RWPE2 (cell line): ENCODE data around the gene MYO5A.

Experiments
- ATAC-seq: fragments of 200-7000 bp; cut with Tn5 transposase; 3 replicates; pipeline ENCODE4 v1.9.1; 2021; ENCODE audit warnings: low read depth
- DNase-seq: peaks from one replicate; pipeline ENCODE4 v3.0.0-alpha.2; 2020; ENCODE audit warnings: low spot score
- H3K27ac ChIP-seq: fragments of 450-650 bp; 2 replicates; pipeline ENCODE4 v1.5.1; 2017; ENCODE audit warnings: mild to moderate bottlenecking; ENCODE audit not compliant: poor library complexity, severe bottlenecking
- H3K27me3 ChIP-seq: fragments of 250-450 bp; sonication (Bioruptor Pico); 2 replicates; pipeline ENCODE4 v1.5.1; 2021; ENCODE audit warnings: mild to moderate bottlenecking, moderate library complexity; ENCODE audit not compliant: insufficient read depth, poor library complexity, severe bottlenecking
- H3K36me3 ChIP-seq: fragments of 250-450 bp; sonication (Bioruptor Pico); 2 replicates; pipeline ENCODE4 v1.5.1; 2020; ENCODE audit warnings: low read depth, mild to moderate bottlenecking, moderate library complexity
- H3K4me1 ChIP-seq: fragments of 250-450 bp; sonication (Bioruptor Pico); 2 replicates; pipeline ENCODE4 v1.5.1; 2021; ENCODE audit warnings: mild to moderate bottlenecking, moderate library complexity; ENCODE audit not compliant: insufficient read depth, poor library complexity, severe bottlenecking
- H3K4me3 ChIP-seq: fragments of 250-450 bp; sonication (Bioruptor Pico); 2 replicates; pipeline ENCODE4 v1.5.1; 2021; ENCODE audit warnings: mild to moderate bottlenecking, moderate library complexity; ENCODE audit not compliant: severe bottlenecking
- H3K9me3 ChIP-seq: fragments of 250-450 bp; sonication (Bioruptor Pico); 2 replicates; pipeline ENCODE4 v1.5.1; 2021; ENCODE audit warnings: mild to moderate bottlenecking, moderate library complexity; ENCODE audit not compliant: severe bottlenecking
- CTCF ChIP-seq: fragments of 450-650 bp; IDR thresholded peaks from one replicate; pipeline ENCODE4 v1.5.1; 2017; ENCODE audit warnings: mild to moderate bottlenecking, moderate library complexity; ENCODE audit not compliant: poor library complexity, severe bottlenecking

MYO5A gene

DNA sequence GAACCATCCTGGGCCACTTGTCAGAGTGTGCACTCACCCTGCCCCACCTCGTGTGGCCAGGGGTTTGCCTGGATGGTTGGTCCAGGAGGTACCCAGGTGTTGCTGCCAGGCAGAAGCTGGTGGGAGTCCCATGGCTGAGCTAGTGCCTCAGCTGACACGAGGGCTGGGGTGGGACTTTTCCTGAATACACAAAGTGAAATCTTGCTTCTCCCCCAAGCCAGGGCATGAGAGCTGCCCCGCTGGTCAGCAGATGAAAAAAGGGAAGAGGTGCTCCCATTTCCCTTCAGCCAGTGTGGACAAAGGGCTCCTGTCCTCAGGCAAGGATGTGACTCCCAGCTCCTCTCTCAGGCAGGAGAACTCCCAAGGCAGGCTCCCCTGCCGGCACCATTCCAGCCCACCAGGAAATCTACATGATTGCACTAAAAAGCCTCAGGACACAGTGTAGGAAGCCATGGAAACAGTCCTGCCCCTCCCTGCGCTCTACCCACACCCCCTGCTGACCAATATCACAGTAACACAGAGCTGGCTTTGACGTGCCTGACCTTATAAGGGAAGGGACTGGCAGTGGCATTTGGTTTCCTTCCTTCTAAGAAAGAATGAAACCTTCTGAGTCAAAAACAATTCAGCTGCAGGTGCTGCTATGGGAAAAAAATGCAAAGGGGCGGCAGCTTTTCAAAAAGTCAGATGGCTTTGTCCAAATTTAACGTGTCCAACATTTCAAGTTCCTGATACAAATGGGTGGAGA lies 267.0 kb downstream of the MYO5A start:
- Histone ChIP-seq H3K36me3 (peaks cover 42% of the 10 kb centered on the region), H3K4me3 (no peak overlapping the region), H3K27me3 (no peaks in the 10 kb centered on the region), H3K27ac (peak overlapping the region; percentile 58), H3K9me3 (no peaks in the 10 kb centered on the region), H3K4me1 (peaks cover 15% of the 10 kb centered on the region)
- TF ChIP-seq CTCF, result peak; percentile 24
- ATAC-seq (peak; percentile 99), DNase-seq (peak; percentile 90)

DNA sequence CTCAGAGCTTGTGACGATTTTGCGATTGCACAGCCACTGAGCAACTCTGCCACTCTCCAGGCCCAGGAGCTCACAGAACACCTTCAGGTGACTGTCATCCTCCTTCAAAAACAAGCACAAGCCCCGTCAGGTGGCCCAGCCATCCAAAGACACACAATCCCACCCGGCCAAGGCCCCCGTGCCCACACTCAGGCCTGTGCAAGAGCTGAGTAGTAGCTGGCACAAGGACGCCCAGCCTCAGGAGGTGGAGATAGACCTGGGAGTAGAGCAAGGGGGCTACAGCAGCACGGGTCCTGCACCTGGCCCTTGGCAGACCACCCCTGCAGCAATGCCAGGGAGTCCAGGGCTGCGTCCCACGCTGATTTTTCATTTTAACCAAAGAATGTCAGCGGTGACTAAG lies 267.7 kb downstream of the MYO5A start:
- Histone ChIP-seq H3K27ac (peak overlapping the region; percentile 58), H3K9me3 (no peaks in the 10 kb centered on the region), H3K4me1 (peaks cover 15% of the 10 kb centered on the region), H3K27me3 (no peaks in the 10 kb centered on the region), H3K36me3 (peaks cover 46% of the 10 kb centered on the region), H3K4me3 (no peak overlapping the region)
- TF ChIP-seq CTCF, result no peak
- ATAC-seq (no peak), DNase-seq (no peak)

- Histone ChIP-seq H3K4me1 (peaks cover 23% of the 10 kb centered on the region), H3K9me3 (no peaks in the 10 kb centered on the region), H3K4me3 (no peak overlapping the region), H3K27ac (no peak overlapping the region), H3K36me3 (peaks cover 53% of the 10 kb centered on the region), H3K27me3 (no peaks in the 10 kb centered on the region)
- no peak for DNase-seq
- no peak for TF ChIP-seq CTCF
- no peak for ATAC-seq
Observed at GRCh38 chr15:52259503-52259902, 269.2 kb downstream of the MYO5A start.

DNA sequence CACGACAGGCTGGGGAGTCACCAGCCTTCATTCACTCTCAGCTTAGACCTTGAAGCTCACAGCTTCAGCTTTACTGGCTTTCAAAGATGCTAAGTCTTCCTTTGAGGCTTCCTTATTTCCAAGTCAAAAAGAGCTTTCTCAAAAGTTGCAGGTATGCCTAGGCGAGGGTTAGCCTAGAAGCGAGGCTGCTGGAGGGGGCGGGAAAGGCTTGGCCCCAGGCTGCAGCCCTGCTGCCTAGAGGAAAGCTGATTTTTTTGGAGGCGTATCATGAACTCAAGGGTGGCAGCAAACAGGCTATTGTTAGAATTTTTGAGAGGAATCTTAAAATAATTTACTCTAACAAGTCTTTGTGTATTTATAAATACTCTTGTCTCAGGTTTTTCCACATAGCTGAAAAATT lies 270.2 kb downstream of the MYO5A start:
- DNase-seq (no peak), ATAC-seq (no peak)
- no peak overlapping the region for H3K27ac ChIP-seq
- no peak for TF ChIP-seq CTCF
- H3K36me3 ChIP-seq, result peaks cover 52% of the 10 kb centered on the region
- no peaks in the 10 kb centered on the region for H3K9me3 ChIP-seq
- H3K27me3 ChIP-seq, result no peaks in the 10 kb centered on the region
- H3K4me3 ChIP-seq, result no peak overlapping the region
- peaks cover 26% of the 10 kb centered on the region for H3K4me1 ChIP-seq

GRCh38 chr15:52257734-52258062 lies 271.0 kb downstream of the MYO5A start:
- DNase-seq (peak; percentile 59), ATAC-seq (0 out of 3 replicates have a peak, but pooled peaks have one; percentile 5)
- Histone ChIP-seq H3K27me3 (no peaks in the 10 kb centered on the region), H3K4me1 (peaks cover 31% of the 10 kb centered on the region), H3K4me3 (no peak overlapping the region), H3K9me3 (no peaks in the 10 kb centered on the region), H3K36me3 (peaks cover 50% of the 10 kb centered on the region), H3K27ac (no peak overlapping the region)
- no peak for TF ChIP-seq CTCF
